EH (cell line): Measurements from ENCODE around the gene DUSP12.
A peak's percentile ranks its signal among the peaks of the same experiment; 100 is the strongest.
"Not testable (repeated sequence)": the region's sequence is repeated elsewhere in the genome, so short reads cannot be mapped to it uniquely, and the experiment has no call there.

Source experiments
- DNase-seq: peaks from one replicate; pipeline ENCODE4 v3.0.0-alpha.2; 2015; ENCODE audit warnings: low read depth

The DUSP12 gene, protein sequence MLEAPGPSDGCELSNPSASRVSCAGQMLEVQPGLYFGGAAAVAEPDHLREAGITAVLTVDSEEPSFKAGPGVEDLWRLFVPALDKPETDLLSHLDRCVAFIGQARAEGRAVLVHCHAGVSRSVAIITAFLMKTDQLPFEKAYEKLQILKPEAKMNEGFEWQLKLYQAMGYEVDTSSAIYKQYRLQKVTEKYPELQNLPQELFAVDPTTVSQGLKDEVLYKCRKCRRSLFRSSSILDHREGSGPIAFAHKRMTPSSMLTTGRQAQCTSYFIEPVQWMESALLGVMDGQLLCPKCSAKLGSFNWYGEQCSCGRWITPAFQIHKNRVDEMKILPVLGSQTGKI

DNA sequence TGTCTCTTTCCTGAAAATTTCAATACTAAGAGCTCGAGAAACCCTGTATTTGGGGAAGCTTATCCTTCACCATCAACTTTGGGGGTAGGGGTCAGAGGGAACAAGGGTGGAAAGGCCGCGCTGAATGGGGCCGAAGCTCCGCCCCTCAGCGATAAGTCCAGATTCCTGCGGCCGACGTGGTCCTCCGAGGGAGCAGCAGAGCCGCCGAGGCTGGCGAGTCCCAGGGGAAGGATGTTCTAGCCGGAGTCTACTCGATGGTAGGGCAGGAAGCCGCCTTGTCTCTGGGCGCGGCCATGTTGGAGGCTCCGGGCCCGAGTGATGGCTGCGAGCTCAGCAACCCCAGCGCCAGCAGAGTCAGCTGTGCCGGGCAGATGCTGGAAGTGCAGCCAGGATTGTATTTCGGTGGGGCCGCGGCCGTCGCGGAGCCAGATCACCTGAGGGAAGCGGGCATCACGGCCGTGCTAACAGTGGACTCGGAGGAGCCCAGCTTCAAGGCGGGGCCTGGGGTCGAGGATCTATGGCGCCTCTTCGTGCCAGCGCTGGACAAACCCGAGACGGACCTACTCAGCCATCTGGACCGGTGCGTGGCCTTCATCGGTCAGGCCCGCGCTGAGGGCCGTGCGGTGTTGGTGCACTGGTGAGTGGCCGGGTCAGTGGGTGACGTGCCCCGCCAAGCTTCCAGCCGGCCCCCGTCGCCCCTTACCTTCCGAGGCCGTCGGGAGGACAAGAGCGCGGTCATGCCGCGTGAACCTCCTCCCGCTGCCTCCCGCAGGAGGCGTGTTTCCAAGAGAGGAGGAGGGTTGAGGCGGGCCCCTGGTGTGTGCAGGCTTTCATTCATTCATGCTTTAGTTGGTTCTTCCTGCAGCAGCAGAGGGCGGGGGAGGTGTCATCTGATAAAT lies at the start of gene DUSP12:
Gene DUSP12, plus strand, starts transcription at position 278 of the 899 bp plus-strand sequence. Its CDS starts 16 bp downstream, at position 294.
- DNase-seq: peak; percentile 95

DNA sequence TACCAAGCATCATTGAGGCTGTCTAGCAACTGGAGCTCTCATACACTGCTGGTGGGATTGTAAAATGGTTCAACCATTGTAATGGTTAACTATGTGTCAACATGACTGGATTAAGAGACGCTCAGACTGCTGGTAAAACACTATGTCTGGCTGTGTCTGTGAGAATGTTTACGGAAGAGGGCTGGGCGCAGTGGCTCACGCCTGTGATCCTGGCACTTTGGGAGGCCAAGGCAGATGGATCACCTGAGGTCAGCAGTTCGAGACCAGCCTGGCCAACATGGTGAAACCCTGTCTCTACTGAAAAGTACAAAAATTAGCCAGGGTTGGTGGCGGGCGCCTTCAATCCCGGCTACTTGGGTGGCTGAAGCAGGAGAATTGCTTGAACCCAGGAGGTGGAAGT lies 47.3 kb upstream of the DUSP12 start:
- DNase-seq: no peak

DNA sequence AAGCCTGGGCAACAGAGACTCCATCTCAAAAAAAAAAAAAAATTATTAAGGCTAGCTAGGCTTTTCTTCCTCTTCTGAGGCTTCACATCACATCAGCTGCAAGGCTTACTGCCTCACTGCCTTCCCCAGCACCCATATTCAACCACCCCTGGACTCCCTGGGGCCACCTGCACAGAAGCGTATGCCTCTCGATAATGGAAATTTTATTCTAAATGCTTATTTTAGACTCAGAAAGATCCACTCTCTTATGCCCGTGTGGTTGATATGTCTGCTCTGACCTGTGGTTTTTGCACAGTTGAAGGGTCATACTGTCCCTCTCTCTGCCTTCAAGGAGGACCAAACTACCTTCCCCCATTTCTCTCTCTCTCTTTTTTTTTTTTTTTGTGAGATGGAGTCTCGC lies 44.0 kb upstream of the DUSP12 start:
- no peak for DNase-seq

DNA sequence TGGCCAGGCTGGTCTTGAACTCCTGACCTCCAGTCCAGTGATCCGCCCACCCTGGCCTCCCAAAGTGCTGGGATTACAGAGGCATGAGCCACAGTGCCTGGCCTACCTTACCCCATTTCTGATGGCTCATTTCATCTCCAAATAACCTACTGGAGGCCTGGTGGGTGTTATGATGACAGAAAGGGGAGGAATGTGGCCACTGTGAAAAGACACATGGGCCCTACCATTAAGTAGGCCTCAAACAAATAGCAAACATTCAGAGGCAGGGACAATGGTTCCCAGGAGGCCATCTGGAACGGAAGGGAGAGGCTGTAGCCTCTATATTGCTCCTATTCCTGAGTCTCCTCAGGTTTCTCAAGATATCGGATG lies 43.5 kb upstream of the DUSP12 start:
- peak; percentile 89 for DNase-seq

DNA sequence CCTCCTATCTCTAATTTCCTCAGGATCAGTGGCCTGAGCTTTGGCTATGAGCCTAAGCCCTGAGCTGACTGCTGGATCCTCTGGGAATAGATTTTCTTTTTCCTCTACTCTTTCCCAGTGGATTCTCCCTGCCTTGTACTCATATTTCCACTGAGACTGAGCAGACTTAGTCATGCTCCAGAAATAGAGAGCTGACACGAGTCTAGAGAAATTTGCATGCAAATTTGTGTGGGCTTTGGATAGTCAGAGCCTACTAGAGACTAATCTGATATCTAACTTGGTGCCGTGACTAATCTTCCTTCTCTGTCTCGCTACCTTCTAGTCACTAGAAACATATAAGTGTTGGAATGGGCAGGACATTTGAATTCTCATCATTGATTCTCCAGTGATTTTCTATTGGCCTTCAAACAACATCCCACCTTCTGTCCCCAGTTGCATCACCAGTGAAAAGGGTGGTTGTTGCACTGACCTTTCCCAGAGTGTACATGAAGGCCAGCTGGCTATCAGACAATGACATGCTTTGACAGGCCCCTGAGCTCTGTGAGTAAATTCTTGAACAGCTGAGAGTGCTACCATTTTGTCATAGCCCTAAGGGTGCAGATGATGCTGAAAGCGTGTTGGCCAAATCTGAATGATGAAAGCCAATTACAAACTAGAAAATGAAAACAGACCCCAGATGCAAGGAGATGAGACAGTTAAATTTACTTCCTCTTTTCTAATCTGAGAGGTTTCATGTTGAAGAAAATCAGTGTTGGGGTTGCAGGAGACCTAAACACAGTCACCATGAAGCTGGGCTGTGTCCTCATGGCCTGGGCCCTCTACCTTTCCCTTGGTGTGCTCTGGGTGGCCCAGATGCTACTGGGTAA lies 42.9 kb upstream of the DUSP12 start, which contains the start of gene FCRLA:
Gene FCRLA, plus strand, starts transcription at position 748 of the 866 bp plus-strand sequence. Its CDS starts 36 bp downstream, at position 784.
- DNase-seq: peak; percentile 98

DNA sequence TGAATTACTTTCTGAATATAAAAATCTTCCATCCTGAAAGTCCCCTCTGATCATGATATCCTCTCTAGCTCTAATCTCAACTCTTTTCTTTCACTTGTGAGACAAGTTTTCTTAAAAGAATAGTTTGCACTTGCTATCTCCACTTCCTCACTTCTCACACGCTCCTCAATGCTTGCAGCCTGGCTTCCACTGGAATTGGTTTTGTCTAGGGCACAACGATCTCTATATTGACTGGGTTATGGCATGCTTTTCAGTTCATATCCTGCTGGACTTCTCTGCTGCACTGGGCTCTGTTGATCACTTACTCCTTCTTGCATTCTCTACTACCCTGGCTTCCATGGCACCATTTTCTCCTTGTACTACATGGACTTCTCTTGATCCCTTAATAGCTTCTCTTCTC lies 42.1 kb upstream of the DUSP12 start:
- no peak for DNase-seq

DNA sequence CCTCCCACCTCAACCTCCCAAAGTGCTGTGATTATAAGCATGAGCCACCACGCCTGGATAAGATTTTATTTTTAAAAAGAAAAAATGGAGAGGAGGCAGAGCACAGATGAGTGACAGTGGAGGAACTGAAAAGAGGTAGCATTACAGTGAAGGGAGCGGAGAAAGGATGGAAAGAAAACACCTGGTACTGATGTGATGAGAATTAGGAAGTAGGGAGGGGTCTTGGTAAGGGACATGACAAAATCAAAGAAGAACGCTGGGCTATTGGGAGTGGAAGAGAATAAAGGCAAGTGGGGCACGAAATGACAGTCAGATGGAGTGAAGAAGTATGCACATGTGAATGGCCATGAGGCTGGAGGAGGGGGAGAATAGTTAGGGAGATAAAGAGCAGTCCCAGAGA lies 40.2 kb upstream of the DUSP12 start:
- DNase-seq: no peak

DNA sequence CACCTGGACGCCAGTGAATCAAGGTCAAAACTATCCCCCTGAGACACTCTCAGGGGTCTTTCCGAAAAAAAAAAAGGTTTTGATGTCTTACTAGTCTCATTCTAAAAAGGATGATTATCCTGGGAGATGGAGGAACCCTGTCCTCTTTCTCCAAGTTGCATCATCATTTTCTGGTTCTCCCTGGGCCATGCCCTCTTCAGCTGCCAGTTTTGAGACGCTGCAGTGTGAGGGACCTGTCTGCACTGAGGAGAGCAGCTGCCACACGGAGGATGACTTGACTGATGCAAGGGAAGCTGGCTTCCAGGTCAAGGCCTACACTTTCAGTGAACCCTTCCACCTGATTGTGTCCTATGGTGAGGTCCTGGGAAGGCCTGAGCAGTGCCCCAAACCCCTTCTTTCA lies 39.0 kb upstream of the DUSP12 start:
- DNase-seq: peak; percentile 32

DNA sequence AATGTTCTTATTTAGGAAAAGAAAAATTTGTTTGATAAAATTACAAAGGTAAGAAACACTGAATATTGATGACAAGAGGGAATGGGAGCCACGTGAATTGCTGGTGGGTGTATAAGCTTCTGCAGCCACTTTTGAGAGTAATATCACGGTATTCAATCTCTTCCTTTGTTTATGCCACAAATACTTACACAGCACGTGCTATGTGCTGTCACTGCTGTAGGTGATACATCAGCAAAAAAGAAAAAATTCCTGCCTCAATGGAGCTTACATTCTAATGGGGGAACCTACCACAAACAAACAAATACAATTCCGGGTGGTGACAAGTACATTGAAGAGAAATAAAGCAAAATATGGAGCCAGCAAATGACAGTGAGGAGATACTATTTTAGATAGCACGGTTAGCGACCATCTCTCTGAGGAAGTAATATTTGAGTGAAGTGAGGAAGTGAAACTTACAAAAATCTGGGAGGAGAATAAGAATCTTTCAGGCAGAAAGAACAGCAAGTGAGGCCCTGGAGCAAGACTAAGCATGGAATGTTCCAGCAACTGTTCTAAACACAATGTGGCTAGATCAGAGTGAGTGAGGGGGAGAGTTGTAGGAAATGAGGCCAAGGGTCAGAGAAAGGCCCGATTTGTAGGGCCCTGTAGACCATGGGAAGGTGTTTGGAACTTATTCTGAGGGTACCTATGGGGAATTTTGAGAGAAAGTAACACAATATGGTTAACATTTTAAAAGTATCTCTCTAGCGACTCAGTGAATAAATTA lies 30.8 kb upstream of the DUSP12 start:
- DNase-seq: no peak

DNA sequence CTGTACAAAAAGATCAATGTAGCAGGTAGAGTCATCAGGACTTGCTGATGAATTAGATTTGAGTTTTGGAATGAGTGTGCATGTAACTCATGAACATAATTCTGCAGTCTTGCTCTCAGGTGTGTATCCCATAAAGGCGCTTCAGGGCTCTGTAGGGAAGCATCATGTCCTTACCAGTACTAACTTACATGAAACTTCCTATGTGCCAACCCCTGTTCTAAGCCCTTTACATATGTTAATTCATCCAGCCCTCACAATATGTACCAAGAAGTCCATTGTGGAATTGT lies 30.3 kb upstream of the DUSP12 start:
- DNase-seq: no peak

DNA sequence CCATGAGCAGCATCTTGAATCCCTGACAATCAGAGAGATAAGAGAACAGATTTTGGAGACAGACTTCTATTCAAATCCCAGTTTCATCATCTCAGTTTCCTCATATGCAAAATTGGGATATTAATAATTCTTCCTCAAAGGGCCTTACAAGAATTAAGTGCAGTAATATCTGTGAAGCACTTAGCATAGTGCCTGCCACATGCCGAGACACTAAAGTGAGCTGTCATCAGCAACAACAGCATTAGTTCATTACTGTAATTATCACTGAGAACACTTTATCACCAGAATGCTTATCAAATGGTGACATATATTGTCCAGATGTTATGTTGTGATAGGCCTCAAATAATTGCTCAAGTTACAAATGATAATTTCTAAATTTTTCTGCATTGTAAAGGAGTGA lies 29.2 kb upstream of the DUSP12 start:
- no peak for DNase-seq

DNA sequence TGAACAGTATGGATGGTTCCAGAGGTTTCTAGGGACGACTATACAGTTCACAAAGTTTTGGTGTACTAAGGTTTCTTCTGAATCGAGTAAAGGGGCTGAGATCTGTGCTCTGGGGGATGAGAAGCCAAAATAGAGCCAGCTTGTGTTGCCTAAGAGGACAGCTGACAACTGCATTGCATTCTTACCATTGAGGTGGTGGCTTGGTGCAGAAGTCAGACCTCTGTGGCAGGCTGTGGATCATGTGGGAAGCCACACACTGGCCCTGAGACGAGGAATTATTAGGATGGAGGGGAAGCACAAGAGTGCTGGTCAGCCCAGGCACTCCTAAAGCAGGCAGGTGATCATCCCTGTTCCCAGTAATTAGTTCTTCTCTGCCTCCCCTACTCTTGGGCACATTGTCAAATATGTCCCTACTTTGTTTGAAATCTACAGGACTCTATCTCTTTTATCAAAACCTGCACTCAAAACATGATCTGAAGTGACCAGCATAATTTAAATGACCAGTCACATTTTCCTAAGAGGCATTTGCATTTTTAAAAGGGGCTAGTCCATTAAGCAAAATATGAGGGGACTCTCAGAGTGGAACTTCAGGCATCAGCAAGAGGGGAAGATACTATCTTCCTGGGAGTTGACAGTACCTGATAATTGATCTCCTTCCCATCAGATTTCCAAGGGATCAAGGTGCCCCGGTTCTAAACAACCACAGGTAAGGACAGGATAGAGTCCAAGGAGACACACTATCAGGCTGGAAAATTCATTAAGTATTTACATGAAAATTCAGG lies 28.4 kb upstream of the DUSP12 start, which contains the start of gene FCRLB:
Gene FCRLB, plus strand, starts transcription at position 589 of the 782 bp plus-strand sequence. CDS start 1,129 bp downstream, outside the sequence.
- DNase-seq: peak; percentile 25

DNA sequence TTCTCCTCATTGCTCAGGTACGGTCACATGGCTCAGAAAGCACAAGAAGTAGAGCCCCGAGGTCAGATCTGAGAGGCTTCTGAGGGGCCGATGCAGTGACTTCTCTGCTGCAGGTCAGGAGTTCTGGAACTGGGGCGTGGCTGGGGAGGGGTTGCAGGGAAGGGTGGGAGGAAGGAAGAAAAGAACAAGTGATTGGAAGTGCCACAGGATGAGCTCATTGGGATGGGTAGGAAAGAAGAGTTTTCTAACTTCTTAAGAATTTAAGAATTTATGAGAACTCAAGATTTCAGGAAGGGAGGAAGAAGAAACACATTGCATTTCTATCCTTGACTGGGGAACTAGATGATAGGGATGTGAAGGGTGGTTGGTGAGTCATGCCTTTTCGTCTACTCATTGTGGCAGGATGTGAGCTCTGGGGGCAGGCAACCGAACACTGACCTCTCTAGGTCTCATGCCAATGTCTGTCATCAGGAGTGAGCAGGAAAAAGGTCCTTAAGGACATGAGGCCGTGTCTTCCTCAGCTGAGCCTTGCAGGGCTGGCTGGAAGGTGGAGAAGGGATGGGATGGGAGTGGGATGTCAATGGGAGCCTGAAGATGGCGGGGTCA lies 27.7 kb upstream of the DUSP12 start:
- DNase-seq: peak; percentile 99

DNA sequence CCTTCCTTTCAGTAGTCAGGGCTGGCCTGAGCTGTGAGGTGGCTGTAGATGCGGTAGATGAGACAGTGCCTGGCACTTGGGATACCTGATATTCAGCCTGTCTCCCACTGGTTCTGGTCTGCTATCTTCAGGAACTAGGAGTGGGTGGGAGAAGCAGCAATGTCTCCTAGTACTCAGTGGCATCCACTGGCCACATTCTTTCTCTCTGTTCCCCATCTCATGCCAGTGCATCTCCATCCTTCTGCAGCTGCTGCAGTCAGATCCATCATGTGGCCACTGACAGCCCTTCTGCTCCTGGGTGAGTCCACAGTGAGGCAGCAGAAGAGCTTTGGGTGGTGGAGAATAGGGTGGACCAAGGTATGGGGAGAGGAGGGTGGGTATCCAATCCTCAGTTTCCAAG lies 27.2 kb upstream of the DUSP12 start:
- peak; percentile 33 for DNase-seq

DNA sequence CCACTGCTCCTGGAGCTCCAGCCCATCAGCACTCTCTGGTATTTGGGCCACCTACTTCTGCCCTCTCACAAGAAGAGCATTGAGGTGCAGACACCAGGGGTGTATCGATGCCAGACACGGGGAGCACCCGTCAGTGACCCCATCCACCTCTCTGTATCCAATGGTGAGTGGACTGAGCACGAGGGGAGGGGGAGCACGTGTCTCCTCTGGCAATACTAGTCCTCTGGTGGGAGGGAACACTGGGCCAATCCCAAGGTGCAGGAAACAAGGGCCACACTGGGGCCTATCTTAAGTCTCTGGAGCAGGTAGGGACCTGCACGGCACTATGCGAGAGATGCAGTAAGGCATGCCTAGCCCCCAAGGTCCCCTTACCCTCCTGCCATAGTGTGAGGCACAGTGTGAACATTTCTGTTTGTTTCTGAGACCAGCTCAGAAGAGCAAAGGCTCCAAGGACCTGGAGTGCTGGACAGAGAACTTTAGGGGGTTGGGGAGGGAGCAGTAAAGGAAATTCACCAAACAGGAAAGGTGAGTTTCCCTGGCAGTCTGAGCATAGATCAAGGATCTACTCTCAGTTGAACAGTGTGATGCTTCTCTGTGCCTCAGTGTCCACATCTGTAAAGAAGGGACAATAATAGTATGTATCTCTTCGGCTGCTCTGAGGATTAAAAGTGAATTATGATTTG lies 26.0 kb upstream of the DUSP12 start:
- DNase-seq: no peak

DNA sequence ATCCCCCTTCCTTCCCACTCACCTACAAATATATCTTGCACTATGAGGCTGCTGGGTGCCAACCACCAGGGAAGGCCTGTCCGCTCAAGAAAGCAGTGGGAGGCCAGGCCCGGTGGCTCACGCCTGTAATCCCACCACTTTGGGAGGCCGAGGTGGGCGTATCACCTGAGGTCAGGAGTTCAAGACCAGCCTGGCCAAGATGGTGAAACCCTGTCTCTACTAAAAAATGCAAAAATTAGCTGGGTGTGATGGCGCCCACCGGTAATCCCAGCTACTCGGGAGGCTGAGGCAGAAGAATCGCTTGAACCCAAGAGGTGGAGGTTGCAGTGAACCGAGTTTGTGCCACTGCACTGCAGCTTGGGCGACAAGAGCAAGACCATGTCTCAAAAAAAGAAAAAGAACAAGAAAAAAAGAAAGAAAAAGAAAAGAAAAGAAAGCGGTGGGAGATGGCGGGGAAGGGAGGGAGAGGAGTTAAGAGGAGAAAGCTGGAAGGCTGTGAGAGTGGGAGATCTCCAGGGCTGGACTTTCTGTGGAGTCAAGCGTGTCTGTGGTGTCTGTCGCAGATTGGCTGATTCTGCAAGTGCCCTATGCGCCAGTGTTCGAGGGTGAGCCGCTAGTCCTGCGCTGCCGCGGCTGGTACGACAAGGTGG lies 24.2 kb upstream of the DUSP12 start:
- DNase-seq: not testable (repeated sequence)

DNA sequence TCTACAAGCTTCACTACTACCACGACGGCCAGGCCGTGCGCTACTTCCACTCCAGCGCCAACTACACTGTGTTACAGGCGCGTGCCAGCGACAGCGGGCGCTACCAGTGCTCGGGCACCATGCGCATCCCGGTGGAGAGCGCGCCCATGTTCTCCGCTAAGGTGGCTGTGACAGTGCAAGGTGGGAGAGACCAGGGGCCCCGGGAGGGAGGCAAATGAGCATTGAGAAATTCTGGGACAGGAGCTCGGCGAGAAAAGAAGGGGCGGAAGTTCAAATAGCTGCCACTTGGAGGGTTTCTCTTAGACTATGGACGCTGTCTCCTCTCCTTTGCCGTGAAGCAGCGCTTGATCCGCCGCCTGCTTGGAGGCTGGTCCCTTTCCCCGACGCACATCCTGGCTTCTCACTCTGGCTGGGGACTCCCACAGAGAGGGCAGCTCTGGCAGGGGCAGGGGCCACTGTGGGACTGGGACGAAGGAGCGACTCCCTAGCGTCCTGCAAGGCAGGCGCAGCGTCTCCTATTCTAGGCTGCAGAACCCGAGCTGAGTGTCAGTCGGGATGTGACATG lies 23.6 kb upstream of the DUSP12 start:
- peak; percentile 72 for DNase-seq

DNA sequence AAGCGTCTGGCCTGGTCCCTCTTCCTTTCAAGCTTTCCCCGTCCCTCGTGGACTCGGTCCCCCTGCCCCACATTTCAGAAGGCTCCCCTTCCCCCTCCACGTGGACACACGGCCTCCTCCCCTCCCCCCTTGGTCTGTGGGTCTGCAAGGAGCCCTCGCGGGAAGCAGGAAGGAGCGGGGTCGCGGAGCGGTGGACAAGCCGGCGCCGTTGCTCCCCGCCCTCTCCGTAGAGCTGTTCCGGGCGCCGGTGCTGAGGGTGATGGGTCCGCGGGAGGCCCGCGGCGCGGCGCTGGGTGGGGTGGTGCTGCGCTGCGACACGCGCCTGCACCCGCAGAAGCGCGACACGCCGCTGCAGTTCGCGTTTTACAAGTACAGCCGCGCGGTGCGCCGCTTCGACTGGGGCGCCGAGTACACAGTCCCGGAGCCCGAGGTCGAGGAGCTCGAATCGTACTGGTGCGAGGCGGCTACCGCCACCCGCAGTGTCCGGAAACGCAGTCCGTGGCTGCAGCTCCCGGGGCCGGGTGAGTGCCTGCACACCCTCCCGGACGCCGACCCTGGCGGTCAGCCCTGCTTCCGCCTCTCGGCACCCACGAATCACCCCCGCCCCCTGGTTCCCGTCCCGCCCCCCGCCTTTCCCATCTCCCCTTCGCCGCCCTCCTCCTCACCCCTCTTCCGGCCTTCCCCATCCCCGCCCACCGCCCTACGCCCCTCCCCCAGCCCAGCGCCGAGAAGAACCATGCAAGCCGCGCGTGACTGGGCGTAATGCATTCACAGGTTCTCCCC lies 22.9 kb upstream of the DUSP12 start:
- DNase-seq: peak; percentile 89
